ENCODE measurements around the gene ZDHHC12.

Gene ZDHHC12

DNA sequence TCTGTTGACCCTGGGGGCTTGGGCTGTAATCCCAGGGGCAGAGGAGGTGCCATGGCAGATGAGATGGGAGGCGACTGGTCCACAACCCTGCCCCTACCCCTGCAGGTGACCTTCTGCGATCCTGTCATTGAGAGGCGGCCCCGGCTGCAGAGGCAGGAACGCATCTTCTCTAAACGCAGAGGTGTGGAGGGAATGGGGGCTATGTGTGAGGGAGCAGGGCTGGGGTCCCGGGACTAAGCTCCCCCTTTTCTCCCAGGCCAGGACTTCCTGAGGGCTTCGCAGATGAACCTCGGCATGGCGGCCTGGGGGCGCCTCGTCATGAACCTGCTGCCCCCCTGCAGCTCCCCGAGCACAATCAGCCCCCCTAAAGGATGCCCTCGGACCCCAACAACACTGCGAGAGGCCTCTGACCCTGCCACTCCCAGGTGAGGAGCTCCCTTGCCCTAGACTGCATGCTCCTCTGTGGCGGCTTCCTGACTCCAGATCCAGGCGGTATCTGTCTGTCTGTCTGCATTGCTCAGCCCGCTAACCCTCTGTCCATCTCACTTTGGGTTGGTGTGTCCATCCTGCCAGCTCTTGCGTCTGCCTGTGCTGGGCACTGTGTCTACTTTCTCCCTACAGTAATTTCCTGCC is 9.9 kb downstream of the ZDHHC12 start:
- H3K9me3 Mint-ChIP-seq, result no peaks in the 10 kb centered on the region
- no peak for DNase-seq (ENCODE audit: low spot score in 2 of 2)
- no peaks in the 10 kb centered on the region for H3K4me1 Mint-ChIP-seq
- no peak overlapping the region for H3K27ac Mint-ChIP-seq (ENCODE audit: low read depth)
- peaks cover 7% of the 10 kb centered on the region for H3K36me3 Mint-ChIP-seq (ENCODE audit: insufficient read depth)
- no peak overlapping the region for H3K4me3 Mint-ChIP-seq
- no peaks in the 10 kb centered on the region for H3K27me3 Mint-ChIP-seq
- no peak for ATAC-seq (replicated peaks; ENCODE audit: extremely low read depth, poor library complexity, severe bottlenecking)

DNA sequence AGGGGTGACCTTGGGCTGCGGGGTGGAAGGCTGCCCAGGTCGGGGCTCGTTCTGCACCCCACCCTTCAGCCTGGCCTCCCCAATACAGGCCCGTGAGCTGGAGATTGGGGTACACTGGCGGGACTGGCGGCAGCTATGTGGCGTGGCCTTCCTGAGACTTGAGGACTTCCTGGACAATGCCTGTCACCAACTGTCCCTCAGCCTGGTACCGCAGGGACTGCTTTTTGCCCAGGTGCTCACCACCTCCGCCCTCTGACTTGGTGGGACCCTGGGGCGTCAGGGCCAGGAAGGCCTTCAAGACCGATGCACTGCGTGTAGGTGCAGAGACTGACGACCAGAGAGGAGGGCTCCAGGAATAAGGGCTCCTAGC is 10.5 kb downstream of the ZDHHC12 start:
- DNase-seq (ENCODE audit: low spot score in 2 of 2) (no peak), ATAC-seq (replicated peaks; ENCODE audit: extremely low read depth, poor library complexity, severe bottlenecking) (no peak)
- H3K36me3 Mint-ChIP-seq (ENCODE audit: insufficient read depth), result peaks cover 7% of the 10 kb centered on the region
- H3K9me3 Mint-ChIP-seq, result no peaks in the 10 kb centered on the region
- no peaks in the 10 kb centered on the region for H3K27me3 Mint-ChIP-seq
- no peak overlapping the region for H3K4me3 Mint-ChIP-seq
- no peaks in the 10 kb centered on the region for H3K4me1 Mint-ChIP-seq
- no peak overlapping the region for H3K27ac Mint-ChIP-seq (ENCODE audit: low read depth)

DNA sequence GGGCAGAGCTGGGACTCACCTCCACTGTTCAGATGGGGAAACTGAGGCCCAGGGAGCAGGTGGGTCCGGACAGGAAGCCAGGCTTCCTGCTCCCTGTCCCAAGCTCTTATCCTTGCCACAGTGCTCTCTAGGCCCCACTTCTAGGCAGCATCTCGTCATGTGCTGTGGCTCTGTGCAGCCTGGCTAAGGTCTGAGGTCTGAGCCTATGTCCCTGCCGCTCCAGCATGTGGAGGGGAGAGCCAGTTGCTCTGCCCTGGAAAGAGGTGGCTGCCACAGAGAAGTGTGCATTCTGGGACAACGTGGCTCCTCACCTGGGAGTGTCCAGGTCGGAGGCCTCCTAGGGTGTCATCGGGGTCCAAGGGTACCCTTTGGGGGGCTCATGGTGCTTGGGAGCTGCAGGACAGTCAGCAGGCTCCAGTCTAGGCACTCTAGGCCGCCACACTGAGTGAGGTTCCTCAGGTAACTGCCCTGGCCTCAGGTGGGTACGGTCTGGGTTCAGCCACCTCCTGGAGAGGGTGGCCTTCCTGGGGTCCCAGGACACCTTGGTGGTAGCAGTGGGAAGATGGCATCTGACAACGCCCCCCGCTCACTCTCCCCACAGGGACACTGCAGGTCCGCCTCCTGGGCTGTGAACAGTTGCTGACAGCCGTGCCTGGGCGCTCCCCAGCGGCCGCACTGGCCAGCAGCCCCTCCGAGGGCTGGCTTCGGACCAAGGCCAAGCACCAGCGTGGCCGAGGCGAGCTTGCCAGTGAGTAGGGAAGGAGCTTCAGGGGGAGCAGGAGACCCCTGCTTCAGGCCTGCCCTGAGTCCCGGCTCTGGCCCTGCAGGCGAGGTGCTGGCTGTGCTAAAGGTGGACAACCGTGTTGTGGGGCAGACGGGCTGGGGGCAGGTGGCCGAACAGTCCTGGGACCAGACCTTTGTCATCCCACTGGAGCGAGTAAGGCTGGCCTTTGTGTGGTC is 11.2 kb downstream of the ZDHHC12 start:
- Mint-ChIP-seq H3K4me3 (no peak overlapping the region), H3K9me3 (no peaks in the 10 kb centered on the region), H3K27me3 (no peaks in the 10 kb centered on the region), H3K36me3 (ENCODE audit: insufficient read depth) (peaks cover 5% of the 10 kb centered on the region), H3K27ac (ENCODE audit: low read depth) (no peak overlapping the region), H3K4me1 (no peaks in the 10 kb centered on the region)
- DNase-seq (ENCODE audit: low spot score in 2 of 2) (no peak), ATAC-seq (replicated peaks; ENCODE audit: extremely low read depth, poor library complexity, severe bottlenecking) (no peak)

DNA sequence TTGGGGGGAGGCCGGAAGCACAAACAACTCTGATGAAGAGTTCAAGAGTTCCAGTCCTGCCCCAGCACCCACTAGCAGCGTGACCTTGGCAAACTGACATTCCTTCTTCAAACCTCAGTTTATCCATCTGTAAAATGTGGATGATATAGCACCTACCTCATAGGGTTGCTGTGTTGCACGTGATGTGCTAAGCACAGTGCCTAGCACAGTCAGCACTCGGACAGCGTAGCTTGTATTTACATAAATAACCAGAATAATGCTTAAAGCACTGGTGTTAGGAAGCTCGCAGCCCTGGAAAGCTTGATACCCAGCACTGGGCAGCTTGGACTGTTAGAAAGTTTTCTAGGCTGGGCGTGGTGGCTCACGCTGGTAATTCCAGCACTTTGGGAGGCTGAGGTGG is 16.5 kb downstream of the ZDHHC12 start:
- Mint-ChIP-seq H3K36me3 (ENCODE audit: insufficient read depth) (peaks cover 8% of the 10 kb centered on the region), H3K27ac (ENCODE audit: low read depth) (no peak overlapping the region), H3K27me3 (no peaks in the 10 kb centered on the region), H3K4me3 (no peak overlapping the region), H3K4me1 (peaks cover 6% of the 10 kb centered on the region), H3K9me3 (no peaks in the 10 kb centered on the region)
- ATAC-seq (replicated peaks; ENCODE audit: extremely low read depth, poor library complexity, severe bottlenecking) (no peak), DNase-seq (ENCODE audit: low spot score in 2 of 2) (no peak)

DNA sequence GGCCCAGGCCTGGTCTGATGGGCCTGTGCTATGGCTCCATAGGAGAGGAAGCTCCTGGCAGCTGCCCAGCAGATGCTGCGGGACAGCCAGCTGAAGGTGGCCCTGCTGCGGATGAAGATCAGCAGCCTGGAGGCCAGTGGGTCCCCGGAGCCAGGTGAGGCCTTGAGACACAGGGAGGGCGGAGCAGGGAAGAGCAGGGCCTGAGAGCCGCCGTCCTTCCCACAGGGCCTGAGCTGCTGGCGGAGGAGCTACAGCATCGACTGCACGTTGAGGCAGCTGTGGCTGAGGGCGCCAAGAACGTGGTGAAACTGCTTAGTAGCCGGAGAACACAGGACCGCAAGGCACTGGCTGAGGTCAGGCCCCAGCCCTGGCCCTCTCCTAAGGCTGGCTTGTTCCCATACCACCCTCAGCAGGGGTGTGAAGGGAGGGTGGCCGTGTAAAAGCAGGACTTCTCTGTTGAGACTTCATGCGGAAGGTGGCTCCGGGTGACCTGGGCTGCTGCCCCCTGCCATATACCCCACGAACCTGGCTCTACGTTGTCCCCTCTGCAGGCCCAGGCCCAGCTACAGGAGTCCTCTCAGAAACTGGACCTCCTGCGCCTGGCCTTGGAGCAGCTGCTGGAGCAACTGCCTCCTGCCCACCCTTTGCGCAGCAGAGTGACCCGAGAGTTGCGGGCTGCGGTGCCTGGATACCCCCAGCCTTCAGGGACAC is 17.1 kb downstream of the ZDHHC12 start:
- H3K27me3 Mint-ChIP-seq, result no peaks in the 10 kb centered on the region
- peaks cover 12% of the 10 kb centered on the region for H3K4me1 Mint-ChIP-seq
- peaks cover 9% of the 10 kb centered on the region for H3K36me3 Mint-ChIP-seq (ENCODE audit: insufficient read depth)
- no peaks in the 10 kb centered on the region for H3K9me3 Mint-ChIP-seq
- ATAC-seq (replicated peaks; ENCODE audit: extremely low read depth, poor library complexity, severe bottlenecking) (no peak), DNase-seq (ENCODE audit: low spot score in 2 of 2) (no peak)
- no peak overlapping the region for H3K27ac Mint-ChIP-seq (ENCODE audit: low read depth)
- no peak overlapping the region for H3K4me3 Mint-ChIP-seq

DNA sequence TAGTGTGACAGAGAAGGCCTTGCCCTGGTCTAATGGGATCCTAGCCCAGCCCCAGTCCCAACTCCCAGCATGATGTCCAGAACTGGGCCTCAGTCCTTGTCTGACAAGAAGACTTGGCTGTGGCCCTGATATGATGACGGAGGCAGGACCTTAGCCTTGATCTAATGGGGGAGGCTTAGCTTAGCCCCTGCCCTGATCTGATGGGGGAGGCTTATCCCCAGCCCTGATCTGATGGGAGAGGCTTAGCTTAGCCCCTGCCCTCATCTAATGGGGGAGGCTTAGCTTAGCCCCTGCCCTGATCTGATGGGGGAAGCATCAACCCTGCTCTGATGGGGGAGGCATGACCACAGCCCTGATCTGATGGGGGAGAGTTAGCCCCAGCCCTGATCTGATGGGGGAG is 17.9 kb downstream of the ZDHHC12 start:
- DNase-seq (ENCODE audit: low spot score in 2 of 2) (no peak), ATAC-seq (replicated peaks; ENCODE audit: extremely low read depth, poor library complexity, severe bottlenecking) (no peak)
- Mint-ChIP-seq H3K27ac (ENCODE audit: low read depth) (no peak overlapping the region), H3K36me3 (ENCODE audit: insufficient read depth) (peaks cover 9% of the 10 kb centered on the region), H3K9me3 (no peaks in the 10 kb centered on the region), H3K27me3 (no peaks in the 10 kb centered on the region), H3K4me3 (no peak overlapping the region), H3K4me1 (peaks cover 19% of the 10 kb centered on the region)

DNA sequence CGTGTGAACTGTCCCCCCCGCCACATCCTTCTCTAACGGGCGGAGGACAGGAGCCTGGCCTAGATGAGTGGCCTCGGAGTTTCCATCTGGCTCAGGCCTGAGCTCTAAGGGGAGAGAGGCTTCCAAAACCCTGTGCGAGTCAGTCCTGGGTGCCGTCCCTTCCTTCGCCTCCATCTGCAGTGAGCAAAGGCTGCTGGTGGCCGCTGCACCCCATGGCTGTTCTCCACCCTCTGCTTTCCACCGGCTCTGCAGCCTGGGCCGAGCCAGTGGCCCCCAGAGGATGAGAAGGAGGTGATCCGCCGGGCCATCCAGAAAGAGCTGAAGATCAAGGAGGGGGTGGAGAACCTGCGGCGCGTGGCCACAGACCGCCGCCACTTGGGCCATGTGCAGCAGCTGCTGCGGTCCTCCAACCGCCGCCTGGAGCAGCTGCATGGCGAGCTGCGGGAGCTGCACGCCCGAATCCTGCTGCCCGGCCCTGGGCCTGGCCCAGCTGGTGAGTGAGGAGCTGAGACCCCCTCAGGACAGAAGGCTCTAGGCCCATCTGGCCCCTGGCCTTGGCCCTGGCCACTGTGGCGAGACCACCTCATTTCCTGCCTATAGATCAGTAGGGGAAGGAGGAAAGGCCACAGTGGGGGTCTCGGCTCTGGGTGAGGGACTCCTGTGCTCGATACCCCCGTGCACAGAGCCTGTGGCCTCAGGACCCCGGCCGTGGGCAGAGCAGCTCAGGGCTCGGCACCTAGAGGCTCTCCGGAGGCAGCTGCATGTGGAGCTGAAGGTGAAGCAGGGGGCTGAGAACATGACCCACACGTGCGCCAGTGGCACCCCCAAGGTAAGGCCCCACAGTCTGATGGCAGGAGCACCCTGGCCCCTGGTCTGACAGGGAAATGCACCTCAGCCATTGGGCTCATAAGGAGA is 18.6 kb downstream of the ZDHHC12 start:
- ATAC-seq (replicated peaks; ENCODE audit: extremely low read depth, poor library complexity, severe bottlenecking) (no peak), DNase-seq (ENCODE audit: low spot score in 2 of 2) (no peak)
- H3K4me3 Mint-ChIP-seq, result no peak overlapping the region
- peaks cover 19% of the 10 kb centered on the region for H3K4me1 Mint-ChIP-seq
- no peaks in the 10 kb centered on the region for H3K9me3 Mint-ChIP-seq
- no peak overlapping the region for H3K27ac Mint-ChIP-seq (ENCODE audit: low read depth)
- H3K27me3 Mint-ChIP-seq, result no peaks in the 10 kb centered on the region
- H3K36me3 Mint-ChIP-seq (ENCODE audit: insufficient read depth), result peaks cover 9% of the 10 kb centered on the region

DNA sequence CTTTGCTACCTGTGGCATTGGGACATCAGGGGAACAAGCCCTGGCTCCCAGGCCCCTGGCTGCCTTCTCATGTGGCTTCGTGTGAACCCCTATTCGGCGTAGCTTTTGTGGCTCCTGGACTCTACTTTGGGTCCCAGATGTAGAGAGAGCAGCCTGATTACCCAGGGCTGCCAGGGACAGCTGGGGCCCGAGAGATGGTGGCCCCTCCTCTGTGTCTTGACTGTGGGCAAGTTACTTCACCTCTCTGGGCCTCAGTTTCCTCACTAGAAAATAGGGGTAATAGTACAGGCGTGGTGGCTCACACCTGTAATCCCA is 19.6 kb downstream of the ZDHHC12 start:
- H3K9me3 Mint-ChIP-seq, result no peaks in the 10 kb centered on the region
- no peak overlapping the region for H3K27ac Mint-ChIP-seq (ENCODE audit: low read depth)
- H3K36me3 Mint-ChIP-seq (ENCODE audit: insufficient read depth), result peaks cover 9% of the 10 kb centered on the region
- DNase-seq (ENCODE audit: low spot score in 2 of 2) (no peak), ATAC-seq (replicated peaks; ENCODE audit: extremely low read depth, poor library complexity, severe bottlenecking) (no peak)
- peak overlapping the region; percentile 87 for H3K4me3 Mint-ChIP-seq
- peaks cover 19% of the 10 kb centered on the region for H3K4me1 Mint-ChIP-seq
- no peaks in the 10 kb centered on the region for H3K27me3 Mint-ChIP-seq

DNA sequence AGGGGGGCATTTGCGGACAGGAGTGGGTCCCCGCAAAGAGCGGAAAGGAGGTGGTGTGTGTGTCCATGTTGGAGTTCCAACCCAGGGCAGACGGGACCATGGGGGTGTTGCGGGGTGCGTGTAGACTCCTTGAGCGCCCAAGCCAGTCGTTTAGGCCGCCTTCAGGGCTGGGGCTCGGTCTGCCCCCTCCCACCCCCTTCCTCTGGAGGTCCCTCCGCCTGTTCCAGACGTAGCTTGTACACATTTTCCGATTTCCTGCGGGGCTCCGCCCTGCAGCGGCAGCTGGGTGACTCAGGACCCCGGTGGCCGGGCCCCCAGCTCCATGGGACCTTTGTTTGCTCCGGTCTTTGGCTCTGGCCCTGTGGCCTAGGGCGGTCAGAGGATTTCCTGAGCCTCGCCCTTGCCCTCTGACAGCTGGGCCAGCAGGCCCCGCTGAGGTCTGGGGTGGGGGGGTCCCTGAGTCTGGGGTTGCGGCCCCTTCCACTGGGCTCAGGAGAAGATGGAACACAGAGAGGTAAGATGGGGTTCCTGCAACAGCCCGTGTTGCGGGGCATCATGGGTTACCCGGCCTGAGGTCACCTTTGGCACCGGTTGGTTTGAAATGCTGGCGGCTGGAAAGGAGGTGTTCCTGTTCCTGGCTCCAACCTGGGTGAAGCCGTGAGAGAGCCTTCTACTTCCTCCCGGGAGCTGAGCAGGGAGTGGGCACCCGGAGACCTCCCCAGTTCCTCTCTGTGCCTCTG is 20.1 kb downstream of the ZDHHC12 start:
- H3K4me1 Mint-ChIP-seq, result peaks cover 19% of the 10 kb centered on the region
- peak overlapping the region; percentile 87 for H3K4me3 Mint-ChIP-seq
- H3K9me3 Mint-ChIP-seq, result no peaks in the 10 kb centered on the region
- H3K27me3 Mint-ChIP-seq, result no peaks in the 10 kb centered on the region
- ATAC-seq (replicated peaks; ENCODE audit: extremely low read depth, poor library complexity, severe bottlenecking) (no peak), DNase-seq (ENCODE audit: low spot score in 2 of 2) (no peak)
- peaks cover 9% of the 10 kb centered on the region for H3K36me3 Mint-ChIP-seq (ENCODE audit: insufficient read depth)
- H3K27ac Mint-ChIP-seq (ENCODE audit: low read depth), result peak overlapping the region; percentile 55

DNA sequence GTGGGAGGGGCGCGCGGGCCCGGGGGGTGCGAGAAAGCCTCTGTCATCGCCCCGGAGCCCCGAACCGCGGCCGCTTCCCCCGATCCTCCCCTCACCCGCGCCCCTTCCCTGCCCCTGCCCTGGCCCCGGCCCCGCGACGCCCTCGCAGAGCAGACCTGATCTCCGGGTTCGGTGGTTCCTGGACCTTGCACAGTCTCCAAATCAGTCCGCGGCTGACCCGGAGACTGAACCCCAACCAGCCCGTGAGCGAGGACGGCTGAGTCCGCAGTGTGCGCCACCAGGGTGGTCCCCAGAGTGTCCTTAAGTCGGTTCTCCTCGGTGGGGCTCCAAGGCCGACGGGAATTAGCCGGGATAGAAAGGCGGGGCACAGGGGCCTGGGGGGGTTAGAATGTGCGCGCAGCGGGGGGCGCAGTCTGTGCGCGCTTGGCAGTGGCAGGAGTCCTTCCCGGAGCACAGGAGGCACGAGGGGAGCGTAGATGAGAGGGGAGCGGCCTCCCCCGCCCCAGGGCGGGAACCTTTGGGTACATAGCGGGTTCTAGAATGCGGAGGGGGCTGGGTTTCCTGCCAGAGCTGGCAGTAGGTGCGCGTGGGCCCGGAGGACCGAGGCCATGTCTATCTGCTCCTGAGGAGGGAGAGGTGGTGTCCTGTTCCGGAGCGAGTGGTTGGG is 20.8 kb downstream of the ZDHHC12 start:
- DNase-seq (ENCODE audit: low spot score in 2 of 2) (no peak), ATAC-seq (replicated peaks; ENCODE audit: extremely low read depth, poor library complexity, severe bottlenecking) (peak; percentile 46)
- H3K4me3 Mint-ChIP-seq, result peak overlapping the region; percentile 87
- peaks cover 19% of the 10 kb centered on the region for H3K4me1 Mint-ChIP-seq
- no peaks in the 10 kb centered on the region for H3K27me3 Mint-ChIP-seq
- peaks cover 11% of the 10 kb centered on the region for H3K36me3 Mint-ChIP-seq (ENCODE audit: insufficient read depth)
- H3K27ac Mint-ChIP-seq (ENCODE audit: low read depth), result peak overlapping the region; percentile 55
- no peaks in the 10 kb centered on the region for H3K9me3 Mint-ChIP-seq

DNA sequence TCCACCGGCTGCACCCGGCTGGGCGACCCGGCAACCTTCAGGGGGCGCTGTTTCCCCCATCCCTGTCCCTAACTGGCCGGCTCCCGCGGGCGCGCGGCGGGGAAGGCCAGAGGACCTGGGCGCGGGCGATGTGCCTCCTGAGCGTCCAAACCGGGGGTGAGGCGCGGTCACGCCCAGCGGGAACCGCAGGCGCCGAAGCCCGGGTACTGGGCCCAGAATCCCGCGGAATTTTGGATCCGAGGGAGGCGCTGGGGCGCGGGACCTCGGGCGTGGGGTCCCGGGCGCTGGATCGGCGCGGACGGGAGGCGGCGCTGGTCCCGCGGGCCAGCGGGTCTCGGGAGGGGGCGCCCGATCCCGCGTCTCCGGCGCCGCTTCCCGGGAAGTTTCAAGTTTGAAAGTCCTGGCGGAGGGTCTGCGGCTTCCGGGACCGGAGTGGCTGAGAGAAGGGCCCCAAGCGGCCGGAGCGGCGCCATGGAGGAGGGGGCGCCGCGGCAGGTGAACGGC is 21.4 kb downstream of the ZDHHC12 start, which contains the start of gene PKN3:
TSS of gene PKN3 (plus strand) at position 59 of the 504 bp plus-strand sequence. CDS start at position 472, 413 bp downstream.
- Mint-ChIP-seq H3K27me3 (no peaks in the 10 kb centered on the region), H3K4me3 (peak within 1 kb of the TSS; percentile 87), H3K9me3 (no peaks in the 10 kb centered on the region), H3K4me1 (peaks cover 19% of the 10 kb centered on the region), H3K27ac (ENCODE audit: low read depth) (peak within 1 kb of the TSS; percentile 56), H3K36me3 (ENCODE audit: insufficient read depth) (peaks cover 11% of the 10 kb centered on the region)
- ATAC-seq (replicated peaks; ENCODE audit: extremely low read depth, poor library complexity, severe bottlenecking), result peak; percentile 90
- DNase-seq (ENCODE audit: low spot score in 2 of 2), result peak; percentile 77 to 89

Measured in central memory CD8-positive, alpha-beta T cell (primary cell).